Stimulated activated CD4-positive, alpha-beta T cell treated with anti-CD3 and anti-CD28 coated beads, TNF-alpha, amount 100 ng/mL, for 48 hours (primary cell): ENCODE results near the gene S100A6.

ENCODE experiments used
- DNase-seq, 3 donors: peaks; one replicate each; pipeline ENCODE4 v3.0.0-alpha.2; 2020; ENCODE audit warnings: low read depth in 3 of 3

The S100A6 gene

DNA sequence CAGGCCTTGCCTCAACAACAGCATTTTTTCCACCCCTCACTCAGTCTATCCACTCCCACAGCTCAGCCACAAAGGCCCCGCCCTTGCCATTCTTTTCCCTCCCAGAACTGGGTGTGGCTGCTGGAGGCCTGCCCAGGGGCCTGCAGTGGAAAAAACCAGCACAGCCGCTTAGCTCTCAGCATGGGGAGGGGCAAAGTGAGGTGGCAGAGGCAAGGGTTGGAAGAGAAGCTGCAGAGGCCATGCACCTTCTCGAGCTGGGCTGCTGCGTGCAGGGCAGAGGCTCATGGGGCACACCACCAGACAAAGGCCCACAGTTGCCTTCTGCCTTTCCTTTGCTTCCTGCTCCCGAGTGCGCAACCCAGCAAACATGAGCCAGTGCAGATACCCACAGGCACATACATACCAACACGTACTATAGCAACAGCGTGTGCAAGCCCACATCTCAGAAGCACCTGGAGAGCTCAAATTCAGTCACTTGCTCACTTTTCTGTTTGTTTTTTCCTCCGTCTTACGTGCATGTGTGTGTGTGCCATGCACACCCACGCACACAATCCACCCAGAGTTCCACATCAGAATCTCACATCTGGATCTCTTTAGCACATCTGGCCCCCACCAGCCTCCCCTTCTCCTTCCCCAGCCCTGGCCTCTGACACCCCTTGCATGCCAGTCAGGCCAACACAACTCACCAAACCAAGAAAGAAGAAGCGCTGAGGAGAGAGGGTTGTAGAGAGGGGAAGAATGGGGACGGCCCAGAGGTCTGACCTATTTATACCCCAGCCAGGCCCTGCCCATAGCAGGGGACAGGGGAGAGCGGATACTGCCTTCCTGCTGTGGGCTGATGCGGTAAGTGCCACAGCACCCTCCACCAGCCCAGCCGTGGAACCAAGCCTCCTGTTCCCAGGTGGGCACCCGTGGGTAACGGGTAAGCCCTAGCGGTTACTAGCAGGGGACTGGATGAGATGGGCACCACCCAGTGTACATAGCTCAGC is 9.6 kb upstream of the S100A6 start, which contains the start of gene S100A4:
Gene S100A4, minus strand, starts transcription at position 740 of the 989 bp plus-strand sequence. CDS start 1,012 bp downstream, outside the sequence.
- peak; percentile 87 to 95 (median 88) for DNase-seq

DNA sequence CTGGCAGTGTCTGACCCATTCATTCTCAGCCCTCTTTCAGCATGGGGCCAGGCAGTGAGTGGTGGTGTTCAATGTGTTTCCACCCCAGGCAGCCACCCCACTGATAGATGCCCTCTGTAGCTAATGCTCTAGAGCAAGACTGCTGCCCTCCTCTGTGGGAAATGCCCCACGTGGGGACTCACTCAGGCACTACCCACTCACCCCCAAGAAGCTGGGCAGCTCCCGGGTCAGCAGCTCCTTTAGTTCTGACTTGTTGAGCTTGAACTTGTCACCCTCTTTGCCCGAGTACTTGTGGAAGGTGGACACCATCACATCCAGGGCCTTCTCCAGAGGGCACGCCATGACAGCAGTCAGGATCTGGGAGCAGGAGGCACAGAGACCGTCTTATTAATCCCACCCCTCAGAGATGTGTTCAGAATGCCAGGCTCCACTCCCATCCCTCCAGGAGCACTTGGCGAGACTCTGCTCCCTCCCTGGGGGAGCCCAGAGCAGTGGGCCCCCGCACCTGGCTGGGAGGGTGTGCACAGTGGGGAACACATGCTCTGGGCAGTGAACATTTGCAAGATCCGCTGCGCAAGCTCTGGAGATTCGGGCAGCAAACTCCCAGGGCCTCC is 8.8 kb upstream of the S100A6 start:
- DNase-seq: no peak

DNA sequence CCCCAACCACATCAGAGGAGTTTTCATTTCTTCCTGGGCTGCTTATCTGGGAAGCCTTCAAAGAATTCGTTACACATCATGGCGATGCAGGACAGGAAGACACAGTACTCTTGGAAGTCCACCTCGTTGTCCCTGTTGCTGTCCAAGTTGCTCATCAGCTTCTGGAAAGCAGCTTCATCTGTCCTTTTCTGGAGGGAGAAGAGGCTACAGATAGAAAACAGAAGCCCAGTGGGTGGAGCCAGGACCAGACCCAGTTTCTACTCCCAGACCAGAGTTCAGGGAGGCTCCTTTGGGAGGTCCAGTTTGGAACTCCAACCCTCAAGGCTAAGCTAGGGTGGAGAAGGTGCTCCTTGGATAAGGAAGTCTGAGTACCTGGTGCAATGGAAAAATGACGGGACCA is 7.9 kb upstream of the S100A6 start:
- DNase-seq: no peak

DNA sequence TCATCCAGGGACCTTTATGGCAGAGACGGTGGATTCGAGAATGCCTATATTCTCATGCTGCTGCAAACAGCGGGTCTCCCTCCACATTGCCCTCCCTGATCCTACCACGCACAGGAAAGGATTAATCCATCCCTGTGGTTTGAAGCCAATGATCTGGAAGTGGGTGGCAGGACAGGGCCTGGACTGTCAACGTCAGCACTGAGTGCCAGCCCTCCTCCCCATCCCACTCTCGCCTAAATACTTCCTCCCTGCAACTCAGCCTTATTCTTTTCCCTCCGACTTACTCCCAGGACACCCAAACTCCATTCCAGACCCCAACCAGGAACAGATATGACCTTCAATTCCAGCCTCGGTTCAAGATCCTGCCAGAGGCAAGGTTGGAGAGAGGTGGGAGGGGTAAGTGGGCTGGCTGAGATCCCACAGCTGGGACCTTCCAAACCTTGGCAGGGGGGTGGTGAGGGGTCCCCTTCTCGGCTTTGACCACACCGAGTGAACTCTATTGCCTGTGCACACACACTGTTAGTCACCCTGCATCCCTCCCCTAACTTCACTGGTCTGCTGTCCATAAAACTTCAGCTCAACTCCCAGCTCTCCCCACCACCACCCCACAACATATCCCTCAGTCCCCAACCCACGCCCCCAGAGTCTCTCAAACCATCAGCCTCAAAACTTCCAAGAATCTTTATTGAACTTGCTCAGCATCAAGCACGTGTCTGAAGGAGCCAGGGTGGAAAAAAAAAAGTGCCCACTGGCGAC is 7.3 kb upstream of the S100A6 start:
- no peak for DNase-seq

DNA sequence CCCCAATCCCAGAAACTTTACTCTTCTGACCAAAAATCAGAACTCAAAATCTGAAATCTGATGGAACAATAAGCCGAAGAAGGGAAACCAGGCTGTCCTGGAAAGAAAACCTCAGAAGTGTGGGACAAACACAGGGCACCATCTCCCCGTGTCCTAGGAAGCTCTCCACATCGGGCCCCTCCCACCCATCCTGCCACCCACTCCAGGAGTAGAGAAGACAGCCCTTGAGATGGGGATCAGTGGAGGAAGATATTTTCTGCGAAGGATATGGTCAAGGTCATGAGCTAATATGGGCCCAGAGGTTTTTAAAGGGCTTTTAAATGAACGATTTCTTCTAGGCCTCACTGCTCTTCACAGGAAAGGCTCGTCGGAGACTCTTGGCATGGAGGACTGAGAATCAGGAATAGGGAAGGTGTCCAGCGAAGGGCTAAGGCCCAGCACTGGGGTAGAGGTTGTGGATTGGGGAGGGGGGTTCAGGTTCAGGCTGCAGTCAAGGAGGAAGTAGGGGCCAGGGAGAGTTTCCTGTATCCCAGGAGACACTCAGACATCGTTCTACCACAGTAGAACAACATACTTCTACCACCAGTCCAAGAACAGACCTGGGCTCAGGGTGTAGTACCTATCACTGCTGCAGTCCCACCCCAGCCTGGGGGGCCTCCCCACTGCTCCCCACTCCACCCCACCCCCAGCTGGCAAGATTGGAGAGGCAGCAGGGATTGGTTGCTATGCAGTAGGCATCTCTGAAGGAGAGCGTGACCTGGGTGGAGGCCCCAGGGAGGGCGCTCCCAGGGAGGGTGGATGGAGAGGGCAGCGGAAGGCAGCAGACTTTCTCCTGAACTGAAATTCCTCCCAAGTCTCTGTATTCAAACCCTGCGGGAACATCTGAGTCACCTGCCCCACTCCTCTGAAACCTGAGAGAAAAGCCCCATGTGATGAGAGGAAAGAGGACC is 6.1 kb upstream of the S100A6 start:
- no peak for DNase-seq

DNA sequence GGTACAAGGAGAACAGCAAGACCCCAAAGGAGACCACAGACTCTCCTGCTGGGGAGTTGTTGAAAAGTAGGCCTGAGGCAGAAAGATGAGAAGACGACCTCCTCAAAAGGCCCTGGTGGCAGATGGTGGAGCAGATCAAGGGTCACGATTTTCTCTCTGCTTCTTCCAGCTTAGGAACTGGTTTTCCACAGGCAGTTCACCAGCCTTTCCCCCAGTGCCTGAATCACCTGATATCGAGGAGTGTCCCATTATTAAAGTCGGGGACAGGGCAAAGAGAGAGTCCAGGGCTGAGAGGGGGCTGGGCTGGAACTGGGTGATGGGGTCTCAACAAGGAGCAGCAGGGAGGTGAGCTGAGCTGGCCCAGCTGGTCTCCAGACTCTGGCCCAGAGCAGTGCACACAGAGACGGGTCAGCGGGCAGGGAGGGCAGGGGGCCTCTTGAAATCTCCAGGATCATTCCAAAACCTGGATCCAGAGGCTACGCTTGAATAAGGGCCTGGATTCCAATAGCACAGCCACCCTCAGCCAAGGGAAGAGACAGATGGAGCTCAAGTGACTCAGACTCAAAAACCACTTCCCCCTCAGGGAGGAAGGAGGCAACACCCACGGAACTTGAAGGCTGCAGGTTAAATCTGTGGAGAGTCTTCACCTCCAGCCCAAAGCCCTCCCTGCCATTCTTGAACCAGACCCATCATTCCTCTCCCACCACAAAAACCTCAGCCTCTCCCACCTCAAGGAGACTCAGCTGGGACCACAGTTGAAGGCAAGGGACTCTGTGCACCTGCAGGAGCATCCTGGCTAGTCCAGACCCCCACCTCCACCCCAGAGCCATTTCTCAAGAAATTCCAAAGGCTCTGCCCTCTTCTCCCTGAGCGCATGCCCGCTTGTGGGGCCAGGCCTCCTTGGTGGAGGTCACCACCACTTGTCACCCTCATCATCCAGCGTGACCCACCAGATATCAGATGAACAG is 4.9 kb upstream of the S100A6 start, which contains the start of gene S100A5:
Gene S100A5, minus strand, starts transcription at position 541 of the 968 bp plus-strand sequence. CDS start 743 bp downstream, outside the sequence.
- peak in 1 of 3 donors; percentile 38 for DNase-seq

DNA sequence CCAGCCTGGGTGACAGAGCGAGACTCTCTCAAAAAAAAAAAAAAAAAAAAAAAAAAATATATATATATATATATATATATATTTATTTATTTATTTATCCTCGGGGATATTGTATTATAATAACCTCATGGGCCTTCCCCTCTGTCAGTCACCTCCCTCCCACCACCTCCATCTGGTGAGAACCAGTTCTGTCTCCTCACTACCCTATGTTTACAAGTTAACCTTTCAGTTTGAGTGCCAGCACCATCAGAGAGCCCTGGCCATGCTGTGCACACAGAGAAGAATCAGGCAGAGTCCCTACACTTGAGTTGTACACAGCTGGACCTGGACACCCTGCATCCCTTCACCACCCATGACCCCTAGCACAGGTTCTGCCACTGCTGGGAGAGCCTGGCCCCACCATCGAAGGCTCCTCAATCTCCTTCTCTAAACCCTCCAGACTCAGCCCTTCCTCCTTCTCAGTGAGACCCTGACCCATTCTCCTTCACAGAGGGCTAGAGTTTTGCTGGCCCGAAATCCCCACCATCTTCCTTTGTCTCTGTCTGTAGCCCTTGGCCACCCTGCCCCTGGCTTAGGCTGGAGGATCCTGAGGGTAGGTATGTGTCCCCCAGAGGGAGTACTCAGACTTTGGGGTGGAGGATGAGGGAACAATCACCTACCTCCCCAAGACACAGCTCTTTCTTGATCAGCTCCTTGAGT is 3.8 kb upstream of the S100A6 start:
- no peak for DNase-seq

DNA sequence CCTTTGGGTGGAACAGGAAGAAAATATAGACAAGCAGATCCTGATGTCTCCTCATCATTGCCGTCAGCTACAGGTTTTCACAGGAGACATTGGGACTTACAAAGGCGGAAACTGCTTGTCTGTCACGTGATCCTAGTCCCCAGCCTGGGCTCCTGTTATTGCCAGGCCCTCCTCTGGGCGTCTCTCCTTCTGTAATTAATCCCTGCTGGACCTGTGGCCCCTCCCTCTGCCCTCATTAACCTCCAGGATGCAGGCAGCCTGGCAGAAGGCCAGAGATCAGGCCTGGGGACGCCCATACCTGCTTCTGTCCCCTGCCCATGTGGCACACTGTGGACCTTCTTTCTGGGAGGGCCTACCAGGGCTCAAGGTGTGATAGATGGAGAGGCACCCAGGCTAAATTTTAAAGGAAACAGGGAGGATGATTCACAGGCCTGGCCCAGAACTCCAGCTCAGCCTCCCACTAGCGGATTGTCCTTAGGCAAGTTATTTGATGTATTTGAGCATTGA is 2.6 kb upstream of the S100A6 start:
- DNase-seq: no peak

DNA sequence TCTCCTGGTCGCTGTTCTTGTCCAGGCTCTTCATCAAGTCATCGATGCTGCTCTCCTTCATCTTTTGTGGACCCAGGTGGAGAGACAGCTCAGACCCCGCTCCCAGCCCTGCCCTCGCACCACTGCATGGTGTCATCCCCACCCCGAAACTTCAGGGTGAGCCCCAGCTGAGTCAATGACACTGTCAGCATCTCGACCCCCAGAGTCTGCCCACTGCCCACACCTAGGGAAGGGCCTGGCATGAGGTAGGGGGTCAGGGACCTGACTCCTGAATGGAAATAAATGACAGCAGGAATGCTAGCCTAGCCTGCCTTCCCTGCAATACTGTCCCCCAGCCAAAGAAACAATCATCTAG is 1.6 kb upstream of the S100A6 start:
- DNase-seq: no peak

DNA sequence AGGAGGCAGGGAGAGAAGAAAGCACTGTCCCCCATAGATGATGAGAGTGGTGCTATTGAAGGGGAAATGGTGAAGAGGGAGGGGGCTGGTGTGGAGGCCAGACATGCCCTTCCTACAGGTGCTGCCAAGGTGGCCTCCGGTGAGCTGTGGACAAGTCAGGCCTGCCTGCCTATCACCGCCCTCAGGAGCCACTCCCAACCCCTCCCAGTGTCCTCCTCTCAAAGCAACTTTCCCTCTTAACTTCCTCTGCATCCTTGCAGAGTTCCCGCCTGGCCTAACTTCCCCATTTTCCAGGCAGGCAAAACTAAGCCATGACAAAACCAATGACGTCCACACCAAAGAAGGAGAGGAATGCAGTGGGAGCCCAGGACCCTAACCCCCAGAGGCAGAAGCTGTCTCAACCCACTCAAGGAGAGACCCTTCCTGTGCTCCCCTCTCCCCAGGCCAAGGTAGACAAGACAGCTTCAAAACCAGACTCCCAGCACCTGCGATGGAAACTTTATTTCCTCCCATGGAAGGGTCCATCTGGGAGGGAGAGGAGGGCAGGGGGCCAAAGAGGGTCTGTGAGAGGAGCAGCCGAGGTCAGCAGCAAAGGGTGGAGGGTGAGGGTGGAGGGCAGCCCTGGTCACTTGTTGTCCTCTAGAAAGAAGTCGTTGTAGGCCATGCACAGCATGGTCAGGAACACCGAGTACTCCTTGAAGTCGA is 1.0 kb upstream of the S100A6 start:
- no peak for DNase-seq

DNA sequence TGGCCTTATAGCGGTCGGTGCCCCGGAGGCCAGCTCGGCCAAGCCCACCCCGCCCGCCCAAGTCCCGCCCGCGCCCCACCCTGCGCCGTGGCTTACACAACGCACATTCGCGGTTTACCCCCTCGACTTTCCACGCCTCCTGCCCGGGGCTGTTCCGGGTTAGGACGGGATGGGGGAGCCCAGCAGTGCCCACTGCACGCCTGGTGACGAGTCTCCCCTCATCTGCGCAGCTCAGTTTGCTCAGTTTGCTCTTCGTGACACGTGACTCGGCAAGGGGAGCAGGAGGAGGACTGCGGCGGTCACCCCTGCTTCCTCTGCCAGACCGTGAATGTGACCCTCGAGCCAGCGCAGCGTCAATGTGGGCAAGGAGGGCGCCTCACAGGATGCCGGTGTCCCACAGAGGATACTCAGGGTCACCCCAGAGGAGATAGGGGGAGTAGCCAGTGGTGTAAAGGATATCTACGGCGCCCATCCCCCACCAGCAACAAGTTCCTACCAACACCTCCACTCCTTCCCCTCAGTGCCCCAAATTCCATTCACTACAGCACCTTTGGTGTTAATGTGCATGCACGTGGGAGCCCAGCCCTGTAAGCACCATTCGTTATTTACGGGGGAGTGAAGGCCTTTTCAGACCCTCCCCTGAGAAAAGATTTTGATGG is 350 bp upstream of the S100A6 start:
- DNase-seq: peak; percentile 54 to 74 (median 67)

DNA sequence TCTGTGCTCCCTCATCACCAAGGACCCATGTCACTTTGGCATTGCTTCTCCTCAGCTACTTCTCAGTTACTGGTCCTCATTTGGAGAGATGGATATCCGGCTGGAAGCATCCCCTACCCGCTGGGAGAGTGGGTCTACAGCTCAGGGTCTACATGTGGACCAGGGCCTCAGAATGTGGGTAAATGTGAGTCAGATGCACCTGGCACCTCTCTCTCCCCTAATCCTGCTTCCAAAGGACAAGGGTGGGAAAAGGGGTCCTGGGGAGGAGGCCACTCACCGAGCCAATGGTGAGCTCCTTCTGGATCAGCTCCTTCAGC is 908 bp downstream of the S100A6 start:
- DNase-seq: no peak

DNA sequence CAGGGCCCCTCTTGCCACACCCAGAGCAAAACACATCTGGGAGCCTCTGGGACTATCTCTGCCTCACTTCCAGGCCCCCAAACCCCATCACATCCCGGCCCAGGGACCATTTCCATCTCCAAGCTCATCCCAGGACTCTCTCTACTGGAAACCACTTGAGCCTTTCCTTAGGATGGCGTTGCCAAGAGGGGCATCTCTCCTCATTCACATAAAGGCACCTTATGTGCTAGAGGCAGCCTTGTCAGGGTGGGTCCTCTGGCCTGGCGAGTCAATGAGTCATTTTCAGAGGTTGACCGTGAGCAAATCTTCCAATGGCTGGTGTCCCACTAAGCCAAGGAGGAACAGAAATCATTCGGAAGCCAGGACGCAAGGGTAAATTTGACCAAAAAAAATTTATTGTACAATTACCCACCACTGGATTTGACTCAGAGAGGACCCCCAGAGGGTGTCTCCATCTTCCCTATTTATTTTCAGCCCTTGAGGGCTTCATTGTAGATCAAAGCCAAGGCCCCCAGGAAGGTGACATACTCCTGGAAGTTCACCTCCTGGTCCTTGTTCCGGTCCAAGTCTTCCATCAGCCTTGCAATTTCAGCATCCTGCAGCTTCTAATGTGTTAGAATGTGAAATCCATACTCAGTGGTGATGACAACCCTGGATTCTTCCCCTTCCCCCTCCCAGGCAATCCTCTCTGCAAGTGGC is 1.4 kb downstream of the S100A6 start:
- no peak for DNase-seq

DNA sequence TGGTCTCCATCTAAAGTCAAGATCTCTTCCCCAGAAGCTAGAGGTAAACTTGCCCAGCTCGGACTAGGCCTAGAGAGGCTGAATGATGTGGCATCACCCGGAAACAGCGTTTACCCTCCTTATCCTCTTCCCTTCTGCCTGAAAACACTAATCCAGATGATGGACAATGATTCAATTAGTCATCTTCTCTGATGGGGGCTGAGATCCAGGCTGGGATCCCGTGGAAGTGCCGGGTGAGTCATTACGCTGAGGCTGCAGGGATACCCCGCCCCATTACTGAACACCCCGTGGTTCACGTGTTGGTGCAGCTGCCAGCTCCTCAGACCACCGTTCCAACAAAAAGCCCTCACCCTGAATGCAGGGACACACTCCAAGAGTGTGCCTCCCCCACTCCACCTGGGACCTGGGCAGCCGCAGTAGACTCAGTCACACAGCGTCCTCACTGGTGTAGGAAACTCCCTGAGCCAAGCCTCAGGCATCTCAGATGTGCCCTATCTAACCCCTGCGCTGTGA is 2.0 kb downstream of the S100A6 start:
- DNase-seq: no peak

DNA sequence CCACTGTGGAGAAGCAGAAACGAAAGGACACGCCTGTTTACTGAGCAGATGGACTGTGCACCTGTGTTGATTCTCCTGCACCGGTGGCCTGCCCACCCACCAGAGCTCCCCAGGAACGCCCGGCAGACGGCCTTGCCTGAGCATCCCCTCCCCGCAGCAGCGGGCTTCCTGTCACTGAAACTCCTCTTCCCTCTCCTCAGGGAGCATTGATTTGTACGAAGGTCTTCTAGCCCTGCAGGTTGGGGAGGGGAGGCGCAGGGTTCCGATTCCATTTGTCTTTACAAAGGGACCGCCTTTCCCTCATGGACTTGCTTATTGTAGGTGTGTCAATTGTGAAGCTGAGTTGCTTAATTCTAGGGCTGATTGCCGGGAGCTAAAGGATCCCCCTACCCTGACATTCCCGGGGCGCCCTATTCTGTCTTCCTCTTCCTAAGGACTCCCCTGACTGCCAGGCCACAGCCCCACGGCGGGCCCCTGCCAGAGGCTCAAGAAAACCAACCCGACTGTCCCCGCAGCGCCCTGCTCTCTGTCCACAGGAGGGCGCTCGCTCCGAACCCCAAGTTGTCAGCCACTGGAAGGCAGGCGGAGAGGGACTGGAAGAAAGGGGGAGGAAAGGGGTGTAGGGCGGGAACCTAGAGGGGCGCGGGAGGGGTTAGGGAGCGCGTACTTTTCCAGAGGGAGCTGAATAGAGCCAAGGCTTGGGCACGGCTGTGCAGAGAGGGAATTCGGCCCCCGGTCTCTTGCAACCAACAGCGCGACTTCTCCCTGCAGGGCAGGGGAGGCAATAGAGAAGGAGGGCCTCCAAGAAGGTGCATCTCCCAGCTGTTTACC is 2.8 kb downstream of the S100A6 start:
- peak; percentile 57 to 73 (median 69) for DNase-seq

DNA sequence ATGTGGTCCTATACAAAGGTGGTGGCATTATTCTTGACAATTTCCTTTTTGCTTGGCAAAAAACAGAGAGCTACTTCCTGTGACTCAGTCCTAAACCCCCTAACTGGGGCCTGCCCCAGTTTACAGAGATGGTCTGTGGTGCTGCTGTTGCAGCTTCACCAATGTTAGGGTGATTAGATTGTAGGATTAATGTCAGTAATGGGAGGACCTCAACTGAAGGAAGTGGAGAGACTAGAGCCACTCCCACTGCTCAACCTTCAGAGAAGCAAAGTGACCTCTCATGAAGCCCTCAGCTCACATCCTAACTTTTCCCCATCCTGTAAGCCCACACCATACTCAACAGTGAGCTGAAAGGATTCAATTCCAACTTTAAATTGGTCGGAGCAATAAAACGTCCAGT is 3.6 kb downstream of the S100A6 start:
- no peak for DNase-seq
